ENCODE measurements around the gene PLPPR1. TPM values are rescaled to one million over a fixed set of nuclear protein-coding genes. Genes with fewer than 3 reads are reported as not detected.

Gene PLPPR1
- total RNA-seq, 4 donors from 2014 or later: 0.60 to 0.68 TPM; not detected in 2

GRCh38 chr9:101323129-101323528 lies 294.6 kb downstream of the PLPPR1 start:
- H3K36me3 ChIP-seq: no peaks in the 10 kb centered on the region
- H3K4me3 ChIP-seq: no peak overlapping the region
- no peaks in the 10 kb centered on the region for H3K27me3 ChIP-seq
- 82 to 100% methylated on average over 2 to 3 of the region's 3 CpGs for WGBS, 2 donors (ENCODE audit: low coverage in 1 of 2)
- in situ Hi-C loops (cut with MboI; ENCODE audit: low pct_ligation_motif_present in 1 of 4, low pct_unique_long_range_greater_than_20kb in 1 of 4, low sequenced_read_pairs in 3 of 4): loop anchor here in 3 of 4 donors (25.0 kb wide), 2 partner anchors 611 to 711 kb away; no protein-coding TSS in a partner anchor
- TF ChIP-seq EP300 (IDR thresholded peaks at IDR 0.05; ENCODE audit: low read depth): no peak
- TF ChIP-seq POLR2AphosphoS5 (IDR thresholded peaks at IDR 0.05): no peak
- TF ChIP-seq POLR2A (IDR thresholded peaks at IDR 0.05): no peak
- TF ChIP-seq CTCF (IDR thresholded peaks at IDR 0.05): no peak
- DNase-seq: no peak
- intact Hi-C loops (cut with DNase I; ENCODE audit: low total_unique reads): no loop called here
- no peak overlapping the region for H3K27ac ChIP-seq
- H3K4me1 ChIP-seq: peaks cover 0 to 6% (median 0%) of the 10 kb centered on the region in 4 donors
- H3K9me3 ChIP-seq: no peaks in the 10 kb centered on the region

- in situ Hi-C loops (cut with MboI; ENCODE audit: low pct_ligation_motif_present in 1 of 4, low pct_unique_long_range_greater_than_20kb in 1 of 4, low sequenced_read_pairs in 3 of 4) (loop anchor here in 3 of 4 donors (25.0 kb wide), 2 partner anchors 612 to 712 kb away; no protein-coding TSS in a partner anchor), intact Hi-C loops (cut with DNase I; ENCODE audit: low total_unique reads) (no loop called here)
- no peak for TF ChIP-seq EP300 (IDR thresholded peaks at IDR 0.05; ENCODE audit: low read depth)
- no peak for TF ChIP-seq POLR2AphosphoS5 (IDR thresholded peaks at IDR 0.05)
- TF ChIP-seq POLR2A (IDR thresholded peaks at IDR 0.05): no peak
- no peak for TF ChIP-seq CTCF (IDR thresholded peaks at IDR 0.05)
- H3K4me3 ChIP-seq: no peak overlapping the region
- no peak for DNase-seq
- 52 to 53% methylated on average over 3 of the region's 3 CpGs for WGBS, 2 donors (ENCODE audit: low coverage in 1 of 2)
- H3K27ac ChIP-seq: no peak overlapping the region
- H3K9me3 ChIP-seq: no peaks in the 10 kb centered on the region
- no peaks in the 10 kb centered on the region for H3K27me3 ChIP-seq
- no peaks in the 10 kb centered on the region for H3K36me3 ChIP-seq
- peaks cover 0 to 6% (median 0%) of the 10 kb centered on the region in 4 donors for H3K4me1 ChIP-seq
Measured at GRCh38 chr9:101324245-101324804, 295.8 kb downstream of the PLPPR1 start.

- no peaks in the 10 kb centered on the region for H3K27me3 ChIP-seq
- H3K9me3 ChIP-seq: no peaks in the 10 kb centered on the region
- TF ChIP-seq POLR2A (IDR thresholded peaks at IDR 0.05) (no peak), CTCF (IDR thresholded peaks at IDR 0.05) (no peak), EP300 (IDR thresholded peaks at IDR 0.05; ENCODE audit: low read depth) (no peak), POLR2AphosphoS5 (IDR thresholded peaks at IDR 0.05) (no peak)
- H3K36me3 ChIP-seq: no peaks in the 10 kb centered on the region
- in situ Hi-C loops (cut with MboI; ENCODE audit: low pct_ligation_motif_present in 1 of 4, low pct_unique_long_range_greater_than_20kb in 1 of 4, low sequenced_read_pairs in 3 of 4) (no loop called here), intact Hi-C loops (cut with DNase I; ENCODE audit: low total_unique reads) (no loop called here)
- no peak for DNase-seq
- 33 to 55% methylated on average over 1 to 2 of the region's 2 CpGs for WGBS, 2 donors (ENCODE audit: low coverage in 1 of 2)
- H3K4me3 ChIP-seq: no peak overlapping the region
- H3K27ac ChIP-seq: no peak overlapping the region
- H3K4me1 ChIP-seq: peaks cover 0 to 6% (median 0%) of the 10 kb centered on the region in 4 donors
Measured at GRCh38 chr9:101325053-101325452, 296.5 kb downstream of the PLPPR1 start.

GRCh38 chr9:101326035-101326434 lies 297.5 kb downstream of the PLPPR1 start:
- DNase-seq: no peak
- WGBS, 2 donors (ENCODE audit: low coverage in 1 of 2): 38% methylated on average over 1 of the region's 1 CpG; no CpG with 5 or more reads in 1 of the 2 donors
- Histone ChIP-seq H3K36me3 (no peaks in the 10 kb centered on the region), H3K27ac (no peak overlapping the region), H3K9me3 (no peaks in the 10 kb centered on the region), H3K4me1 (peaks cover 0 to 6% (median 0%) of the 10 kb centered on the region in 4 donors), H3K27me3 (no peaks in the 10 kb centered on the region), H3K4me3 (no peak overlapping the region)
- intact Hi-C loops (cut with DNase I; ENCODE audit: low total_unique reads): no loop called here
- no peak for TF ChIP-seq CTCF (IDR thresholded peaks at IDR 0.05)
- in situ Hi-C loops (cut with MboI; ENCODE audit: low pct_ligation_motif_present in 1 of 4, low pct_unique_long_range_greater_than_20kb in 1 of 4, low sequenced_read_pairs in 3 of 4): no loop called here

Data from transverse colon (tissue), 4 donors.